ENCODE measurements around the gene KCNQ2.
"Not testable (repeated sequence)": the region's sequence is repeated elsewhere in the genome, so short reads cannot be mapped to it uniquely, and the experiment has no call there.

KCNQ2 gene

DNA sequence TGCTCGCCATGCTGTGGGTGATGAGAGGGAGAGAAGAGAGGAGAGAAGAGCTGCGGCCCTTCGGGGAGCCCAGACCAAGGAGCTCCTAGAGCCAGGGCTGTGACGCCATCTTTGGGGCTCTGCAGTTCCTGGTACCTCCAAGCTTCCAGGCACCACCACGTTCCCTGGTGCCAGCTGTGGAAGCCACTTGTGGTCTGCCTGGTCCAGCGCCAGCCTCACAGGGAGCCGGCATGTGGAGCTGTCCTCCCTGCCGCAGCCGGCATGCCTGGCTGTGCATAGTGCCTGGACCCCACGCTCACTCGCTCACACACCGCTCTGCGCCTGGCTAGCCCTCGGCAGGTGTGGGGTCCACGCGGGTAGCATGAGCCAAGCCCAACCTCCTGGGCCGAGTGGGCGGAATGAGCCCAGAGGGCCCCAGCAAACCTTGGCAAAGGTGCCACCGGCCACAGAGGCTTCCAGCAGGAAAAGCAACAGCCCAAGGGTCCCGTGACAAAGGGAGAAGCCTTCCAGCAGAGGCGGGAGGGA, 92.0 kb downstream of the KCNQ2 start:
- DNase-seq, result no peak

DNA sequence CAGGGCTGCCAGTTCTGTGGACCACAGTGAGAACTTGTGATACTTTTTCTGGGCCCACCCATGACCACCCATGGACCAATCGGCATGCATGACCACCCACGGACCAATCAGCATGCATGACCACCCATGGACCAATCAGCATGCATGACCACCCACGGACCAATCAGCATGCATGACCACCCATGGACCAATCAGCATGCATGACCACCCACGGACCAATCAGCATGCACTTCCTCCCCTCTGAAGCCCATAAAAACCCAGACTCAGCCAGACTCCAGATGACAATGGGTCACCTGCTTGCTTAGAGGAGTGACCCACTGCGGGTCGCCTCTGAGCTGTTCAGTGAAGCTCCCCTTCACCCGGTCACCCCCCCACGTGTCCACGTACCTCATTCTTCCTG, 92.6 kb downstream of the KCNQ2 start:
- DNase-seq, result not testable (repeated sequence)

DNA sequence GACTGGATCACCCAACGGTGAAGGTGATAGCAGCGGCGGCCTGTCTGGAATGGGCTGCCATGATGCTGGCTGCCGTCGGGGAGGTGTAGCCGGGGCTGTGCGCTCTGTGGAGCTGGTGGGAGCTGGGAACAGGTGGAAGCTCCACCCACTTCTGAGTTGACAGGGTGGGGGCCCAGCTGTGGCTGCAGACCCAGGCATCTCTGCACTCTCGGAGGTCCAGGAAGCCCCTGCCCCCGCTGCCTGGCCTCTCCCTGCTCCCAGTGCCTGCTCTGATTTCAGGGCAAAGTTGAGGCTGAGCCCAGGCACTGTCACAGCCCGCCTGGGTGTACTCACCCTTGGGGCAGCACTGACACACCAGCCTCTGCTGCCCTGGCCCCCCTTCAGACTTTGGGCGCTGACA, 93.2 kb downstream of the KCNQ2 start:
- DNase-seq, result no peak

DNA sequence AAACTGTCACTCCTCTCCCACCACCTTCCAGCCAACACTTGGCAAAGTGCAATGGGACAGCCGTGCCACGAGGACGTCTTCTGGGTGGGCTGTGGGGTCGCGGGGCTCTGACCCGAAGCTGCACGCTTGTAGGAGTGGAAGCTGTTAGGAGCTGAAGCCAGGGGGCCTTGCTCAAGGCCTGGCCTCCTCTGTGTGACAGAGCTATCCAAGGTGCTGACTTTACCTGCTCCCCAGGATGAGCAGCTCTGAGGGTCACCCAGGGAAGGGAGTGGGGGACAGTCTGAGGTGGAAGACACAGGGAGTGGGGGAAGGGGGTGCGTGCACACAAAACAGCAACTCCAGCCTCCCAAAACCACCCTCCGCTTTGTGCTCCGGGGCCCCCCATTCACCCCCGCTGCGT, 93.8 kb downstream of the KCNQ2 start:
- DNase-seq, result no peak

DNA sequence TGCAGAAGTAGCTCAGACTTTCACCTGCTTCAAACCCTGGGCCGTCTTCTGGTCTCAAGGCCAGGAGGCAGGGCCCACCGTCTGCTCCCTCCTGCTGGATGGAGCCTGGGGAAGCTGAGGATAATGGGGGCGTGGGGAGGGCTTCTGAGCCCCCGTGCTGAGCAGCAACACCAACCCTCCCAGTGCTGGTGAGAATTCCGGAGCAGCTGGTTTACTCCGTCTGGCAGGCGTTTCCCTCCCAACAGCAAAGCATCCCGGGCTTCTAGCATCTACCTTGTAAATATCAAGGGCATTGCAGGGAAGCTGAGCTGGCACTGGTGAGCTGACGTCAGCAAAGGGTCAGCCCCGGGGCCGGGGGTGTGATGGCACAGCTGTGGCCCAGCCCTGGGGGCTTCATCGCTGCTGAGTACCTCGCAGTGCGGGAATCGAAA, 94.5 kb downstream of the KCNQ2 start:
- no peak for DNase-seq

DNA sequence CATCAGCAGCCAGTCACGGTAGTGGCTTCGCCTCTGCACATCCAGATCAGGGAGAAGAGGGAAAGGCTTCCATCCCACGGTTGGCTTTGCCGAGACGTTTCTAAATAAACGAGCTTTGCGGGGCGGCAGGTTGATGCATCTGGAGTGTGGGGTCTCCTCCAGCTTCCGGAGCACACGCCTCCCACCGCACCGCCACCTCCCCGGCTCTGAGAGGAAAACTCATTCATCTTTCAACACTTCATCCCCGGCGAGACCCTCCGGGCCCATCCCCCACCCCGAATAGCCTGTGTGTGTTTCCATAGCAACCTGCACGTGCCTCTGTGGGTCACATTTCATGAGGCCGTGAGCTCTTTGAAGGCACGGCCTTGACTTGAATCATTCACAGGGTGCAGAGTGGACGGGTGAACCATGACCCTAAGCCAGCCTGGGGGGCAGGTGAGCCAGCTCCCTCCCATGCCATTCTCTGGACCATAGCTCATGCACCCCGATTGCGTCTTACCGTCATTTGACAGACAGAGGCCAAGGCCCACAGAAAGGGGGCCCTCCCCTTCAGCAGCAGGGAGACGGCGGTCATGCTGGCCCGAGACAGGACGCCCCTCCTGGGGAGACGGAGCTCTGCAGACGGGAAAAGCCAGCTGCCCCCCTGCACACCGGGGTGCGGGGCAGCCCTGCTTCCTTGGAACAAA, 95.1 kb downstream of the KCNQ2 start:
- no peak for DNase-seq

DNA sequence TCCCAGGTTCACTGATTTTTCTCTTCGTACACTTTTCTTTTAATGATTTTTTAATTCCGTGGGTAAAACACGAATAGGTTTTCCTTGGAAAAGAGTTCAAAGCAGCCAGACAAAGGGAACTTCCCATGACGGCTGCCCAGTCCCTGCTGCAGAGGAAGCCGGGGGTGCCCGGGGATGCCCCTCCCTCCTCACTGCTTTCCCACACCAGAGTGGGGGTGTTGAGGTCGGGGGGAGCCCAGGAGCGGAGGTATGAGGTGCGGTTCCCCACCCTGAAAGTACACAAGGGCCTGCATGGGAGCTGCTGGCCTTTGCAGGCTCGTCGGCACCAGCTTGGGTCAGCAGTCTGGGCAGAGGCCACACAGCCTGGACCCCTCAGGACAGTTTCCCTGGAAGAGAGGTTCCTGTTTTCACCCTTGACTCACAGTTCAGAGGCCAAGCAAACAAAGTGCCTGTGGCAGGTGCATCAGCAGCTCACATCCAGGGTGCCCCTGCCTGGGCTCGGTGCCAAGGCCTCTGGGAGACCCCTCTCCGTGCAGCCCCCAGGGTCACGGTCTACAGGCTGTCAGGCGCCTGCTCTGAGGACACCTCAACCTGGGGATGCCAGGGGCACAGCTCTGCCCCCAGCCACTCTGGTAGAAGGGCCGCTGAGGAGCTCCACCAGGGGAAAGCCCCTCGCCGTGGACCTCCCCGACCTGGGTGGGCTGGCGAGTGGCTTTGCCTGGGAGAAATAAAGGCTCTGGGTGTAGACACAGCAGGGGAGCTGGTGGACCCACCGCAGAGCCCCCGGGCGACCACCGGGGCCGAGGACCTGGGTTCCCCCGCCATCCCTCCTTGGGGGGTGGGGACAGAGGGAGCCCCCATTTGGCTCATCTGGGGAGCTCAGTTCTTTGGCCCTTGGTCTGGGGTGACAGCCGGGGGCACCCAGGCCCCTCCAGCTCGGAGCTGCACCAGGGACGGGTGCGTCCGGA, 95.9 kb downstream of the KCNQ2 start:
- no peak for DNase-seq

DNA sequence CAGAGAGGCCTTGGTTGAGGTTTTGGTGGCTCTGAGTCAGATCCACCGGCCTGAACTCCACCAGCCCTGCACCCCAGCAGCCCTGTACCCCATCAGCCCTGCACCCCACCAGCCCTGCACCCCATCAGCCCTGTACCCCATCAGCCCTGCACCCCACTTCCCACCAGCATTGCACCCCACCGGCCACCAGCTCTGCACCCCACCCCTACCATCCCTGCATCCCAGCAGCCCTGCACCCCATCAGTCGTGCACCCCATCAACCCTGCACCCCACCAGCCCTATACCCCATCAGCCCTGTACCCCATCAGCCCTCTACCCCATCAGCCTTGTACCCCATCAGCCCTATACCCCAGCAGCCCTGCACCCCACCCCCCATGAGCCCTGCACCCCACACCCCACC, 97.0 kb downstream of the KCNQ2 start:
- DNase-seq, result no peak

DNA sequence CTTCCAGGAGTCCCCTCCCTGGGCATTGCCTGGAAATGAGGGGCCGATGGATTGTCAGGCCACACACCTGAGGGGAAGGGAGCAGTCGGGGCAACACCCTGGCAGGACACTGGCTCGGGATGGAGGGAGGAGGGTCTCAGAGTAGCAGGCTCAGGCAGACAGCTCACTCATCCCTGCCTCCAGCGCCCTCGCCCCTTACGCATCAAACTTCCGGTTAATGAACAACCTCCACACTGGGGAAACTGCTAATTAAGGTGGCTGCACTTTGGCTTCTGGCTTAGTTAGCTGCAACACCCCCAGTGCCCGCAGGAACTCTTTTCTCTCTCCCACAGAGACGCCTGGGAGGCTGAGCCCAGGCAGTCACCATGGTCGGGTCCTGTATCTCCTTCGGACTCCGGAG, 98.0 kb downstream of the KCNQ2 start:
- DNase-seq, result no peak

DNA sequence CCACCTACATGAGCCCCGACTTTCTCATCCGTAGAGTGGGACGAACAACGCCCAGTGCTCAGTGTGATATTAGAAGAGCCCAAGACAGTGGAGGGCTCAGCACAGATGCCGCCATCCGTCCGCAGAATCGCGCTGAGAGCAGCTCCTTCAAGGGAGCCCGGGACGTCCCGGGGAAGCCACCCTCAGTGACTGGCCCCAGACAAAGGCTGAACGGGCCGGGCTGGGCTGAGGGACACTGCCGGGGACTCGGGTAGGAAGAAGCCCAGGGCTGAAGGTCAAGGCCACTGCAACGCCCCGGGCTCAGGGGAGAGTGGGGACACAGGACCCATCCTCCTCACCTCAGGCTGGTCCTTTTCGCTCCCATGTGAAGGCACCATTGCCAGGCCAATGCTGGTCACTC, 98.5 kb downstream of the KCNQ2 start:
- no peak for DNase-seq

DNA sequence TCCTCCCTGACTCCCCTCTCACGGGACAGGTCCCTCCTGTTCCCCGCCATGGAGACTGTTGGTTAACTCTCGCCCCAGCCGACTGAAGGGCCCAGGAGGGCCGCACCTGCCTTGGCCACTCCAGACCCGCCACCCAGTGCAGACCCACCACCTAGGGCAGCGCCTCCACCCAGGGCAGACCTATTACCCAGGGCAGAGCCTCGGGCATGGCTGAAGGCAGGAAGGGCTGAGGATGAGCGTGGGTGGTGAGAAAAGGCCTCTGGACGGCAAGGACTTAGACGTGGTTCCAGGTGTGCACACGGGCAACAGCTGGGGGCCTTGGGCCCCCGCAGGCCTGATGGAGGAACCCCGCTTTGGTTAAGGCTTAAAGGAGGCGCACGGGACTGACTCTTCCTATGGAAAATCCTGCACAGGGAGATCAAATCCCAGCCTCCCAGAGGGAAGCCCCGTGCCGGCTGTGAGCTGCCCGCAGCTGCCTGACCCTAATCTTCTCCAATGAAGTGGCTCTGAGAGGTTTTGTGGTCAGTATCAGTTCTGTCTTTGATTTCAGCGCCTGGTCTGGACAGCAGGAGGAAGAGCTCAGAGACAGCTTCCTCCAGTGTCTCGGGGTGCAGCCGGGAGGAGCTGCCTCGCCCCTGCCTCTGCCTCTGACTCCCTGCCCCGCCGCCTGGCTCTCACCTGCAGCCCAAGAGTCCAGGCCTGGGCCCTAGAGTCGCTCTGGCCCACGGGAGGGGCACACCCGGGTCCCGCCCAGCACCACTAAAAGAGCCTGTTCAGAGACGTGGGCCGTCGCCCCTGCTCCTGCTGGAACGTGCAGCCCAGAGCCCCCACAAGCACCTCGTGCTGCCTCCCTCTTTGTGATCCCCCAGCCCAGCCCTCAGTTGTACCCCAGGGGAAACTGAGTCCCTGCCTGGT, 99.2 kb downstream of the KCNQ2 start:
- no peak for DNase-seq

DNA sequence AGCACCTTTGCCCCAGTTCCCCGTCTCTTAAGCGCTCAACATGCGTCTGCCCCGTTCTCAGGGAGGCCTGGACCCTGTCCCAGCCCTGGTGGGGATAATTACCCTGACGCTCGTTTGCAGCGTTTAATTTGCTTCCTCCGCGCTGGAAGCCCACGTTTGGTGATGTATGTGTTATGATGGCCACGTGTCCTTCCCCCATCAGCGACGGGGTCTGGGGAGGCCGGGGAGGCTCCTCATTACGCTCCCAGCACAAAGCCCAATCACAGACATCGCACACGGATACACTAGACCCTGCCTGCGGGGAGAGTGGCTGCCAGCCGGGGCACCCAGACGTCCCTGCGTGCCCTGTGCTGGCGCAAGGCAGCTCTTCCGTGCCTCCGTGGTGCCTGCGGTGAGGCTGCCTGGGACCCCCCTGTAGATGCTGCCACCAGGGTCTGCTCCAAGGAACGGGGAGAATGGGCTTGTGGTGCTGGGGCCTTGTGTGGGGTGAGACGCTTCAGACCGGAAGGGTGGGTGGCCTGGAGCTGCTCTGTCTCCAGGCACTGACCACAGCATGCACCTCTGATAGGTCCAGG, 101.1 kb downstream of the KCNQ2 start:
- DNase-seq, result no peak

DNA sequence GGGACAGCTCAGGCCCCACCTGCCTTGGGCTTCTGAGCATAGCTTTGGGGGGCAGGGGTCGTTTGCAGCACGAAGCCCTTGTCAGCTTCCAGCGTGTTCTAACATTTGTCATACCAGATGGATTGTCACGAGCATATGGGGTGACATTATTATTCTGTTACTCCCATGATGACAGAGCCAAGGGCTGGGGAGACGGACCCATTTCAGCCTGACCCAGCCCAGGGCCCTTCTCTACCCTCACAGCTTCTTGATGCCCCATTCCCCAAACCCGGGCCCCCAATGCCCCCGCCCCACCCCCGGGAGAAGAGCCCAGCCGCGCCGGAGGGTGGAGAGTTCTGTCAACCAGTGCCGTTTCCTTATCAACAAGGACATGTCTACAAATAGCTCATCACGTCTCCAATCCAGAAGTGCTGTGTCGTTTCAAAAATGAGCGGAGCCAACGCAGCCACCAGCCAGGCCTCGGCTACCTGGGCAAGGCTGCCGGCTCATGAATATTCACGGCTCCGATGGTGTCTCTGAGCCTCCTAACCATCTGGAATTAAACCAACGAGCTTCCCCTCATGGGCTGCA, 101.8 kb downstream of the KCNQ2 start:
- no peak for DNase-seq

DNA sequence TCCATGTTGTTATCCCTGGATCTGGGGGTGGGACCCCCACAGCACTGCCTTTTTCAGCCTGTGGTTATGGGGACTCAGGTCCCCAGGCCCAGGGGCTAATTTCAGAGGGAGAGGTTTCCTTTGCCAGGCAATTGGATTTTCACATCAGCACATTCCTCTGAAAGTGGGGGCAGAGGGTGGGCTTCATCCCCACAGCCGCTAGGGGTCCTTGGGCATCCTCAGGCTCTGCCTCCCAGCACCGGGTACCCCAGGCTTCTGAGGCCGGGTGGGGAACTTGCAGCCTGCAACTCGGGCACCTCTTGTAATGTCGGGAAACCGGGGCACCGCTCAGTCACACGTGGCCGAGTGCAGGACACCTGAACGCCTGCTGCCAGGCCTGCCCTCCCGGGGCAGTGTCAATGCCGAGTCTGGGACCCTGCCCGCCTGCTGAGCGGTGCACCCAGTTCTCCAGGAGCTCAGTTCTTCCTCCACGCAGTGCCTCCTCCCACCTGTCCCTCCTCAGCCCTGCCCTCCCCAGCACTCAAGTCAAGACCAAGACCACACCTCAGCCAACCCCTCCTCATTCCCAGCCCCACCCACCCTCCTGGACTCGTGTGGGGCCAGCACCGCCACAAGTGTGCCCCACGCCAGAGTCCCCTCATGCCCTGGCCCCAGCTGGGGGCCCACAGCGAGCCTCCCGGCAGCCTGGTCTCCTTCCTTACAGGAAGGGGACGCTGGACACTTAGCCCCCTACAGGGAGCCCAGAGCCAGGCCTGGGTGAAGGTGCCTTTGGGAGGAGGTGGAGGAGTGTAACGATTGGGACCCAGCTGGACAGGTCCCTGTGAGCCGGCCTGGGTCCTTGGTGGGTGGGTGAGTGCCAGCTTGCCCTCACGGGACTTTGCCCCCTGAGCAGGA, 102.5 kb downstream of the KCNQ2 start:
- DNase-seq, result no peak

DNA sequence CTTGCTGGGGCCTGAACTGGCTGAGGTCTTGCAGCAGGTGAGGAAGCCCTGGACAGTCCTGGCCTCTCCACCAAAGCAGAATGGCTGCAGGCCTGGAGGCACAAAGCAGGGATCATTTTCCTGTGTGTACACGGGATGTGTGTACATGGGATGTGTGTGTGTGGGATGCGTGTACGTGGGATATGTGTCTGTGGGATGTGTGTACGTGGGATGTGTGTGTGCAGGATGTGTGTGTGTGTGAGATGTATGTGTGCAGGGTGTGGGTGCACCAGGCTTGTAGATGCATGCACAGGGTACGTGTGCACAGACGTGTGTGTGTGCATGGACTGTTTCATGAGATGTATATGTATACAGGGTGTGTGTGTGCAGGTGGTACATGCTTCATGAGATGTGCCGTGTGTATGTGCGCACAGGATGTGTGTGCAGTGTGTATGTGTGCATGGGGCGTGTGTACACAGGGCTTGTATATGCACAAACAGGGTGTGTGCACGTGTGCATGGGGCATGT, 103.4 kb downstream of the KCNQ2 start:
- no peak for DNase-seq

DNA sequence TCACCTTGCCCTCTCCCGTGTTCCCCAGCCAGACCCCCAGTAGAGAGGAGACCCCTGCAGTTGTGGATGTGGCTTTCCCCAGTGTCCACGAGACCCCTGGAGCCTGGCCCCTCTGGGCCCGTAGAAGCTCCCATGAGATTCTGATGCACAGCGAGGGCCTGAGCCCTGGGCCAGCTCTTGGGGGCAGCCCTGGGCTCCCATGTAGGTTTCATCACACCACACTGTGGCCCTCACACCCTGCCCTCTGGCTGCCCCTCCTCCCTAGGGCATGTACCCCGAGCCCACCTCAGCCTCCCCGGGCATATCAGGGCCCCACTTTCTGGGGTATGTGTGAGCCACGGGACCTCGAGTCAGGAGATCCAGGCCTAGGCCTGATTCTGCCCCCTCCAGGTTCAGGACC, 104.3 kb downstream of the KCNQ2 start:
- no peak for DNase-seq

DNA sequence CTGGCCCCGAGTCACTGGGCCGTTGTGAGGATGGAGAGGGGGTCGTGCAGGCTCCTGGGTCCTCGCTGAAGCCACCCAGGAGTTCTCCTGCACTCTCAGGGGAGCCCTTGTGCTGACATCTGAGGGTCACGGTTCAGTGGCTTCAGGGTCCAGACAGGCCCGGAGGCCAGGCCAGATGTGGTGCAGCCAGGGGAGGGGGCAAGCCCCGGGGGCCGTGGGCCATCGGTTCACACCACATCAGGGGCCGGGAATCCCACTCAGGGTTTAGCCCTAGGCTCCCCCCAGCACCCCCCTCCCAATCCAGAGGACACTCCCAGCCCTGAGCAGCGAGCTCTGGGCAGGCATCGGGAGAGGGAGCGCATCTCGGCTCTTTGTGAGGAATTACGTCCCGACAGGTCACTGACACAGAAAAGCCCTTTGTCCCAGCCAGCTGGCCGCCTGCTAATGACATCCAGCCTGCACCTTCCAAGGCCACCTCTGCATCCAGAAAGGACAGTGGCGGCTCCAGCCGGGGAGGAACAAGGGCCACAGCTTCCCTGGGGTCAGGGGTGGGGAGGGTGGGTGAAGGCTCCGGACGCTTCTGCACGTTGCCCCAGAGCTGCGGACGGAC, 104.9 kb downstream of the KCNQ2 start:
- DNase-seq, result no peak

DNA sequence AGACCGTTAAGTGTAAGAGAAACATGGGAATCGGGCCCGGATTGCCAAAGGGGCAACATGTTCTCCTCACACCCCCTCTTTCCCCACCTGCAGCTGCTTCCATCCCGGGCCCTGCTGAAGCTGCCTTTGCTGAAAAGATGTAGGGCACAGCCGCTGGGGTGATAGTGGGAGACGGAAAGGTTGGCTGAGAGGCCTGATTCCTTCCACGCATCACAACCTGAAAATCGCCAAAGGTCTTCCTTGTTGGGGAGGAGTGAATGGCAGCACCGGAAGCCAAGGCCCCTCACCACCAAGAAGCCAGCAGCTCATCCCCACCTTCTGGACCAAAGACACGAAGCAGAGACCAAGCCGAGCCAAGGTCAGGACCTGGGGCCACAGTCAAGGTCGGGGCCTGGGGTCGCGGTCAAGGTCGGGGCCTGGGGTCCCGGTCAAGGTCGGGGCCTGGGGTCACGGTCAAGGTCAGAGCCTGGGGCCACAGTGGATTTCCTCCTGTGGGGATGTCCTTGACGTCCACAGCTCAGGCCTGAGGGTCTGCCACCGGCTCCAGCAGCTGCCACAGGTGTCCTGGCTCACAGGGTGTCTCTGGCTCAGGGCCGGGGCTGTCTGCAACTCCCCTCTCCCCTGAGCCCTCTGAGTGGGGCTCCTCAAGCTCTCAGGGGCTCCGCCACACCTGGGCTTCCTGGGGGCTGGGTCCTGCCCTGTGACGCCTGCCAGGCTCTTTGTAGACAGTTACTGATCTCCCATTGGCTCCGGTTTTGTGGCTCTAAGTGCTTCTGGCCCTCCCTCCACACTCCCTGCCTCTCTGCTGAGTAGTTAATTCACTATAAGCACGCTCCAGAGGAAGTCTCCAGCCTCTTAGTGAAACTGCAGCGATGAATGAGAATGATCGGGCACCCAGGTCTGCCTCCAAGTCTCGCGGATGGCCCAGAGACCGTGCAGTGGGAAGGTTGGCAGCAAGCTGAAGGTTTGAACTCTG, 105.8 kb downstream of the KCNQ2 start:
- no peak for DNase-seq

Data from SHP77 treated with DMSO at 0.1 percent for 48 hours (cell line).